ENCODE data around the gene SHOC1.

Gene SHOC1

DNA sequence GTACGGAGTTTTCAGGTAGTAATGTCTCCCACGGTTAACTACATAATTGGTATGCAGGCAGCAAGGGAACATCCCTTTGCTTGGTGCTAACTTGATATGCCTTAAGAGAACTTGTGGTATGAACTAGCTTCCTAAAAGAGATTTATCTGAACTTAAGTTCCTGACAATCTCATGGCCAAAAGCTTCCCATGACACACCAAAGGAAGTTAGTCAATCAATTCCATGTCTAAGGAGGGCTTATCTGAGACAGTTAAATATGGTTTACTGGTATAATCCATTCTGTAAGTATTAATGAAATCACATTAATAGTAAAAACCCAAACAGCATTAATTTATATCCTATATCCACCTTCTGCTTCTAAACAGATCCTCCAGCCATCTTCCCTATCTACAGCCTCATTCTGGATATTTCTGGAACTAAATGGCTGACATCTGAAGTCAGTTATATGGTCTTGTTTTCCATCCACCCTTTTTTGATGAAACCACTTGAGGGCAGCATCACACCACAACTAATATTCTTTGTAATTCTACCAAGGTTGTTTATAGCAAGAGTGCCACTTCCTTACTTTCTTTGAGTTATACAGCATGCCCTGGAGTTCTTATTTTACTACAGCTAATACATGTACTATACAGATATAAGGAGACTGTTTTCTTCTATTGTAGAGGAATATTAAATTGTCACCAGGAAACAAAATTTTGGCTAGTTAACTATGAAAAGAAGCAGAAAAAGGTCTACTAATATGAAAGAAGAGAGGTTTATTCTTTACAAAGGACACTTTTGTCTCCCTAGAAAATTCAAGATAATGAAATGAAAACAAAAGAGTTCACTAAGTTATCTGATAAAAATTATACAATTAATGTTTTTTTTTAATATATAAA lies 34.7 kb downstream of the SHOC1 start:
- Histone ChIP-seq H3K4me1 (ENCODE audit: control extremely low read depth in 1 of 4, control insufficient read depth in 4 of 4, insufficient read depth in 4 of 4, low read length in 3 of 4) (no peaks in the 10 kb centered on the region), H3K9me3 (ENCODE audit: control extremely low read depth in 1 of 5, control insufficient read depth in 4 of 5, insufficient read depth in 2 of 5, low read depth in 1 of 5, low read length in 4 of 5) (no peaks in the 10 kb centered on the region), H3K36me3 (ENCODE audit: control insufficient read depth in 4 of 4, insufficient read depth in 4 of 4, low read length in 3 of 4) (no peaks in the 10 kb centered on the region), H3K27ac (ENCODE audit: insufficient read depth in 1 of 2, low read depth in 1 of 2, low read length in 2 of 2, poor library complexity in 1 of 2, severe bottlenecking in 2 of 2) (no peak overlapping the region), H3K27me3 (replicated peaks in 2 of 5; ENCODE audit: control insufficient read depth in 4 of 5, insufficient read depth in 5 of 5, low read length in 4 of 5) (no peaks in the 10 kb centered on the region), H3K4me3 (ENCODE audit: control insufficient read depth in 1 of 7, extremely low read depth in 1 of 7, insufficient read depth in 4 of 7, low read depth in 2 of 7, low read length in 6 of 7) (no peak overlapping the region)
- ChIA-PET POLR2A (interaction anchor here (0.7 kb wide), 1 partner anchor 315 kb away, joined by 3 read pairs; no protein-coding TSS in a partner anchor), CTCF (interaction anchor here (0.9 to 9.6 kb wide), 9 partner anchors 8 to 465 kb away, joined by 3 to 105 read pairs (median 4); no protein-coding TSS in a partner anchor)
- WGBS (ENCODE audit: insufficient coverage): 83% methylated on average over 1 of the region's 2 CpGs
- peak; percentile 75 to 87 (median 82) for DNase-seq

DNA sequence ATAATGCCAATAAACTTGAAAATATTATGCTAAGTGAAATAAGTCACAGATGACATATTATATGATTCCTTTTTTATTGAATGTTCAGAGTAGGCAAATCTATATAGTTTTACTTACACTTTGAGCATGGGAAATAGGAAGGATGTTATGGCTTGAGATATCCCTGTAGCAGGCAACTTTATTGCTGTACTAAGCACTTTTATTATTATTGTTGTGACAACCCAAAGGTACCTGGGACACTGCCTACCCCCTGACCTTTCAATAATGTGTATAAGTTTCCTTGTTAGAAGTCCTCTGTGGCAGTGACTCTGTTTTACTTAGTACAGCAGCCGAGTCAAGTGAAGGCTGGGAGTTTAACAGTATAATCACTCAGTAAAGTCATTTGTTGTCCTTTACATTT lies 39.9 kb downstream of the SHOC1 start:
- peaks cover 0 to 3% (median 0%) of the 10 kb centered on the region in 4 experiments for H3K36me3 ChIP-seq (ENCODE audit: control insufficient read depth in 4 of 4, insufficient read depth in 4 of 4, low read length in 3 of 4)
- no peaks in the 10 kb centered on the region for H3K4me1 ChIP-seq (ENCODE audit: control extremely low read depth in 1 of 4, control insufficient read depth in 4 of 4, insufficient read depth in 4 of 4, low read length in 3 of 4)
- 100% methylated on average over 1 of the region's 1 CpG for WGBS (ENCODE audit: insufficient coverage)
- ChIA-PET POLR2A (no interaction called here), CTCF (interaction anchor here (9.6 kb wide), 1 partner anchor 320 kb away, joined by 105 read pairs; no protein-coding TSS in a partner anchor)
- no peak for DNase-seq
- H3K27me3 ChIP-seq (replicated peaks in 2 of 5; ENCODE audit: control insufficient read depth in 4 of 5, insufficient read depth in 5 of 5, low read length in 4 of 5): no peaks in the 10 kb centered on the region
- peaks cover 0 to 19% (median 5%) of the 10 kb centered on the region in 5 experiments for H3K9me3 ChIP-seq (ENCODE audit: control extremely low read depth in 1 of 5, control insufficient read depth in 4 of 5, insufficient read depth in 2 of 5, low read depth in 1 of 5, low read length in 4 of 5)
- H3K4me3 ChIP-seq (ENCODE audit: control insufficient read depth in 1 of 7, extremely low read depth in 1 of 7, insufficient read depth in 4 of 7, low read depth in 2 of 7, low read length in 6 of 7): no peak overlapping the region
- H3K27ac ChIP-seq (ENCODE audit: insufficient read depth in 1 of 2, low read depth in 1 of 2, low read length in 2 of 2, poor library complexity in 1 of 2, severe bottlenecking in 2 of 2): no peak overlapping the region

DNA sequence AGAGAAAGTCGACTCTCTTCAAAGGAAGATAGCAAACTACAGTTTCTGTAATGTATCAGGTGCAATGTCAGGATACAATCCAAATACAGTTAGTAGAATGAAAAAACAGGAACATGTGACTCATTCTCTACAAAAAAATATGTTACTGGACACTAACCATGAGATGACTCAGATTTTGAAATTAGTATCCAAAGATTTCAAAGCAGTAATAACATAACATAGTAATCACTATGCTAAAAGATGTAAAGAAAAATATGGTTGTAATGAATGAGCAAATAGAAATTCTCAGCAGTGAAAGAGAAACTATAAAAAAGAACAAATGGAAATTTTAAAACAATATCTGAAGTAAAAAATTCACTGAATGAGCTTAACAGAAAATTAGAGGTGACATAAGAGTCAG lies 42.3 kb downstream of the SHOC1 start:
- CTCF ChIA-PET: no interaction called here

More for the DNA sequence above, 42.3 kb downstream of the SHOC1 start:
- Histone ChIP-seq H3K27me3 (replicated peaks in 2 of 5; ENCODE audit: control insufficient read depth in 4 of 5, insufficient read depth in 5 of 5, low read length in 4 of 5) (no peaks in the 10 kb centered on the region), H3K36me3 (ENCODE audit: control insufficient read depth in 4 of 4, insufficient read depth in 4 of 4, low read length in 3 of 4) (peaks cover 0 to 3% (median 0%) of the 10 kb centered on the region in 4 experiments), H3K4me3 (ENCODE audit: control insufficient read depth in 1 of 7, extremely low read depth in 1 of 7, insufficient read depth in 4 of 7, low read depth in 2 of 7, low read length in 6 of 7) (no peak overlapping the region), H3K27ac (ENCODE audit: insufficient read depth in 1 of 2, low read depth in 1 of 2, low read length in 2 of 2, poor library complexity in 1 of 2, severe bottlenecking in 2 of 2) (no peak overlapping the region), H3K9me3 (ENCODE audit: control extremely low read depth in 1 of 5, control insufficient read depth in 4 of 5, insufficient read depth in 2 of 5, low read depth in 1 of 5, low read length in 4 of 5) (peaks cover 0 to 23% (median 5%) of the 10 kb centered on the region in 5 experiments), H3K4me1 (ENCODE audit: control extremely low read depth in 1 of 4, control insufficient read depth in 4 of 4, insufficient read depth in 4 of 4, low read length in 3 of 4) (no peaks in the 10 kb centered on the region)
- DNase-seq: no peak
- WGBS (ENCODE audit: insufficient coverage): no CpG with 5 or more reads among the region's 1 CpG
- POLR2A ChIA-PET: no interaction called here
